Measurements from ENCODE around the gene DGLUCY. TPM values are rescaled to one million over a fixed set of nuclear protein-coding genes. Genes with fewer than 3 reads are reported as not detected.
"Not testable (repeated sequence)": the region's sequence is repeated elsewhere in the genome, so short reads cannot be mapped to it uniquely, and the experiment has no call there.

Gene DGLUCY
- polyA plus RNA-seq, 3 donors: 54.9 to 88.4 (median 66.0) TPM

- peaks cover 0 to 2% (median 0%) of the 10 kb centered on the region in 3 donors for H3K27me3 Mint-ChIP-seq (ENCODE audit: low read depth in 3 of 3)
- H3K27ac ChIP-seq (ENCODE audit: low read depth in 1 of 2, low read length in 2 of 2): no peak overlapping the region
- H3K79me2 ChIP-seq (ENCODE audit: insufficient read depth, low read length): no peaks in the 10 kb centered on the region
- 100% methylated on average over 5 of the region's 10 CpGs for WGBS (ENCODE audit: insufficient coverage)
- no peak for TF ChIP-seq CTCF (IDR thresholded peaks at IDR 0.05)
- H3K36me3 ChIP-seq (replicated peaks in 1 of 2; ENCODE audit: control insufficient read depth in 1 of 2, insufficient read depth in 2 of 2, low read length in 2 of 2): peaks cover 84 to 100% of the 10 kb centered on the region in 2 donors
- H3K4me3 ChIP-seq (replicated peaks in 1 of 3; ENCODE audit: low read depth in 2 of 3, low read length in 3 of 3): no peak overlapping the region
- peaks cover 0 to 11% (median 4%) of the 10 kb centered on the region in 7 donors for H3K9me3 Mint-ChIP-seq
- peak overlapping the region in 1 of 7 donors; percentile 6 for H3K27ac Mint-ChIP-seq
- H4K20me1 ChIP-seq (ENCODE audit: insufficient read depth, low read length): no peaks in the 10 kb centered on the region
- no peak overlapping the region for H3K4me3 Mint-ChIP-seq
- no peaks in the 10 kb centered on the region for H3K4me1 Mint-ChIP-seq
- no peaks in the 10 kb centered on the region for H3K4me1 ChIP-seq (ENCODE audit: control insufficient read depth in 1 of 2, insufficient read depth in 2 of 2, low read length in 2 of 2)
- H3K27me3 ChIP-seq (ENCODE audit: control insufficient read depth in 2 of 2, insufficient read depth in 2 of 2, low read length in 2 of 2): no peaks in the 10 kb centered on the region
- intact Hi-C loops (cut with micrococcal nuclease): no loop called here
- no peak overlapping the region for H3K9ac ChIP-seq (ENCODE audit: insufficient read depth, low read length, poor library complexity, severe bottlenecking)
- H3K9me3 ChIP-seq (replicated peaks in 1 of 2; ENCODE audit: control insufficient read depth in 1 of 2, insufficient read depth in 1 of 2, low read length in 2 of 2): peaks cover 0 to 3% of the 10 kb centered on the region in 2 donors
- peaks cover 80 to 95% of the 10 kb centered on the region in 2 donors for H3K36me3 Mint-ChIP-seq
- no peak for DNase-seq
- H3K4me2 ChIP-seq (replicated peaks; ENCODE audit: extremely low read depth, low read length, poor library complexity, severe bottlenecking): no peak overlapping the region
- no peak overlapping the region for H2AFZ ChIP-seq (ENCODE audit: insufficient read depth, low read depth, low read length, poor library complexity, severe bottlenecking)
Measured at GRCh38 chr14:91195881-91196280, 82.0 kb downstream of the DGLUCY start.

GRCh38 chr14:91197631-91198030 lies 83.8 kb downstream of the DGLUCY start:
- no peak overlapping the region for H2AFZ ChIP-seq (ENCODE audit: insufficient read depth, low read depth, low read length, poor library complexity, severe bottlenecking)
- intact Hi-C loops (cut with micrococcal nuclease): no loop called here
- TF ChIP-seq CTCF (IDR thresholded peaks at IDR 0.05): no peak
- Mint-ChIP-seq H3K4me1 (peaks cover 4% of the 10 kb centered on the region), H3K4me3 (no peak overlapping the region), H3K36me3 (peaks cover 72 to 92% of the 10 kb centered on the region in 2 donors), H3K27me3 (ENCODE audit: low read depth in 3 of 3) (peaks cover 0 to 2% (median 0%) of the 10 kb centered on the region in 3 donors), H3K9me3 (peaks cover 0 to 11% (median 5%) of the 10 kb centered on the region in 7 donors), H3K27ac (no peak overlapping the region)
- peaks cover 81 to 100% of the 10 kb centered on the region in 2 donors for H3K36me3 ChIP-seq (replicated peaks in 1 of 2; ENCODE audit: control insufficient read depth in 1 of 2, insufficient read depth in 2 of 2, low read length in 2 of 2)
- H3K4me2 ChIP-seq (replicated peaks; ENCODE audit: extremely low read depth, low read length, poor library complexity, severe bottlenecking): no peak overlapping the region
- DNase-seq: no peak
- peaks cover 0 to 3% of the 10 kb centered on the region in 2 donors for H3K9me3 ChIP-seq (replicated peaks in 1 of 2; ENCODE audit: control insufficient read depth in 1 of 2, insufficient read depth in 1 of 2, low read length in 2 of 2)
- H3K4me1 ChIP-seq (ENCODE audit: control insufficient read depth in 1 of 2, insufficient read depth in 2 of 2, low read length in 2 of 2): peaks cover 4 to 5% of the 10 kb centered on the region in 2 donors
- H3K27ac ChIP-seq (ENCODE audit: low read depth in 1 of 2, low read length in 2 of 2): no peak overlapping the region
- no peaks in the 10 kb centered on the region for H3K27me3 ChIP-seq (ENCODE audit: control insufficient read depth in 2 of 2, insufficient read depth in 2 of 2, low read length in 2 of 2)
- H3K79me2 ChIP-seq (ENCODE audit: insufficient read depth, low read length): no peaks in the 10 kb centered on the region
- no peak overlapping the region for H3K4me3 ChIP-seq (replicated peaks in 1 of 3; ENCODE audit: low read depth in 2 of 3, low read length in 3 of 3)
- H4K20me1 ChIP-seq (ENCODE audit: insufficient read depth, low read length): peaks cover 3% of the 10 kb centered on the region
- H3K9ac ChIP-seq (ENCODE audit: insufficient read depth, low read length, poor library complexity, severe bottlenecking): no peak overlapping the region

DNA sequence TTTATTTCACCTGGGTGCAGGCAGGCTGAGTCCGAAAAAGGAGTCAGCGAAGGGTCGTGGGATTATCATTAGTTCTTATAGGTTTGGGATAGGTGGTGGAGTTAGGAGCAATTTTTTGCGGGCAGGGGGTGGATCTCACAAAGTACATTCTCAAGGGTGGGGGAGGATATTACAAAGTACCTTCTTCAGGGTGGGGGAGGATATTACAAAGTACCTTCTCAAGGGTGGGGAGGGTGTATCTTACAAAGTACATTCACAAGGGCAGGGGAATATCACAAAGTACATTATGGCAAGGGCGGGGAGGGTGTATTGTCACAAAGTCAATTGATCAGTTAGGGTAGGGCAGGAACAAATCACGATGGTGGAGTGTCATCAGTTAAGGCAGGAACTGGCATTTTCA lies 86.9 kb downstream of the DGLUCY start:
- H3K27me3 ChIP-seq (ENCODE audit: control insufficient read depth in 2 of 2, insufficient read depth in 2 of 2, low read length in 2 of 2); H2AFZ ChIP-seq (ENCODE audit: insufficient read depth, low read depth, low read length, poor library complexity, severe bottlenecking); H3K27ac ChIP-seq (ENCODE audit: low read depth in 1 of 2, low read length in 2 of 2); H3K4me1 Mint-ChIP-seq; DNase-seq; H3K4me3 Mint-ChIP-seq; H3K9ac ChIP-seq (ENCODE audit: insufficient read depth, low read length, poor library complexity, severe bottlenecking); H3K4me2 ChIP-seq (replicated peaks; ENCODE audit: extremely low read depth, low read length, poor library complexity, severe bottlenecking); H4K20me1 ChIP-seq (ENCODE audit: insufficient read depth, low read length); H3K79me2 ChIP-seq (ENCODE audit: insufficient read depth, low read length); H3K27me3 Mint-ChIP-seq (ENCODE audit: low read depth in 3 of 3); H3K4me3 ChIP-seq (replicated peaks in 1 of 3; ENCODE audit: low read depth in 2 of 3, low read length in 3 of 3); intact Hi-C loops (cut with micrococcal nuclease); H3K4me1 ChIP-seq (ENCODE audit: control insufficient read depth in 1 of 2, insufficient read depth in 2 of 2, low read length in 2 of 2); H3K9me3 ChIP-seq (replicated peaks in 1 of 2; ENCODE audit: control insufficient read depth in 1 of 2, insufficient read depth in 1 of 2, low read length in 2 of 2): not testable (repeated sequence)
- Mint-ChIP-seq H3K36me3 (peaks cover 82 to 93% of the 10 kb centered on the region in 2 donors), H3K27ac (peak overlapping the region in 2 of 7 donors; percentile 7 to 40), H3K9me3 (peaks cover 0 to 11% (median 5%) of the 10 kb centered on the region in 7 donors)
- 100% methylated on average over 4 of the region's 6 CpGs for WGBS (ENCODE audit: insufficient coverage)
- peaks cover 88 to 100% of the 10 kb centered on the region in 2 donors for H3K36me3 ChIP-seq (replicated peaks in 1 of 2; ENCODE audit: control insufficient read depth in 1 of 2, insufficient read depth in 2 of 2, low read length in 2 of 2)
